Measurements from ENCODE around the gene UCP3.

Gene UCP3

GRCh38 chr11:74017631-74018030, 8.7 kb upstream of the UCP3 start:
- DNase-seq = no peak

DNA sequence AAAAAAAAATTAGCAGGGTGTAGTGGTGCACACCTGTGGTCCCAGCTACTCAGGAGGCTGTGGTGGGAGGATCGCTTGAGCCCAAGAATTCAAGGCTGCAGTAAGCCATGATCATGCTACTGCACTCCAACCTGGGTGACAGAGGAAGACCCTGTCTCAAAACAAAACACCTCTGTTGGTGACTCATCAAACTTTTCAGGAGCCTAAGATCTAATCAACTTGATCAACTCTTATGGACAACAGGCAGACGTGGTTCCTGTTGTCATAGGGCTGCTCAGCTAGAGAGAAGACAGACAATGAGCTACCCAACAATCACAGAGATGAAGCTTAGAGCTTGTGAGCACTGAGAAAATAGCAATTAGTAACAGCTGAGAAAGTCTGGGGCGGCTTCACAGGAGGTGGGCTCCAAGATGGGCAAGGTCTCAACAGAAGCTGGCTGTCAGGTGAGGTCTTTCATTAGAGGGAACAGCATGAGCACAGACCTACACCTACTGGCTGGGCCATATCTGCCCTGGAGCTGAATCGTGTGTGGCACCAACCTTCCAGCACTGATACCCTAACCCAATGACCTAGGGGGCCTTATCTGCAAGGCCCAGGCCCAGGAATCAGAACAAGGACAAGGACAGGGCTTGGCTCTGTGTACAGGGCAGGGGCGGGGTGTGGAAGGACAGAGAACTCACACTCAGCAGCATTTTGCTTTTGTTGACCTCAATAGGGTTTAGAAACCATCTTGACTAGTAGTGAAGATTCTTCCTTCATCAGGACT, 7.2 kb upstream of the UCP3 start:
- DNase-seq = no peak

GRCh38 chr11:74014880-74015279, 6.0 kb upstream of the UCP3 start:
- DNase-seq = no peak

DNA sequence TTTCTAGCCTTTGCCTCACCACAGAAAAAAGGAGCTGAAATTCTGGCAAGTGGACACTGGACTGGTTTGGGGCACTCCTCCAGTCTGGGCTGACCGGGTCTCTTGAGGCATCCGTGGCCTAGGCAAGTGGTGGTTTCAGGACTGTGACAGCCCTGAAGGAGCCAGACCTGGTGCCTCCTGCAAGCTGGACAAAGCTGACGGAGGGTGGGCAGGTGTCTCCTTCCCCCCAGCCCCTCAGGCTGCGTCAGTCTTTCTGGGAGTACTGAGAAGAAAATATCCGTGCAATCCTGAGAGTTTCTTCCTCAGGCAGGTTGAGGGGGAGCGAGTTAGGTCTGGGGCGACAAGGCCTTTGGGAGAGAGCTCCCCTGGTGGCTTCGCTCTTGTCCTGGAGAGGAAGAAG, 4.3 kb upstream of the UCP3 start:
- no peak for DNase-seq

- no peak for DNase-seq
These were observed 3.4 kb upstream of the UCP3 start for GRCh38 chr11:74012074-74012809.

- no peak for DNase-seq
These were observed 2.6 kb upstream of the UCP3 start for GRCh38 chr11:74011360-74012073.

DNA sequence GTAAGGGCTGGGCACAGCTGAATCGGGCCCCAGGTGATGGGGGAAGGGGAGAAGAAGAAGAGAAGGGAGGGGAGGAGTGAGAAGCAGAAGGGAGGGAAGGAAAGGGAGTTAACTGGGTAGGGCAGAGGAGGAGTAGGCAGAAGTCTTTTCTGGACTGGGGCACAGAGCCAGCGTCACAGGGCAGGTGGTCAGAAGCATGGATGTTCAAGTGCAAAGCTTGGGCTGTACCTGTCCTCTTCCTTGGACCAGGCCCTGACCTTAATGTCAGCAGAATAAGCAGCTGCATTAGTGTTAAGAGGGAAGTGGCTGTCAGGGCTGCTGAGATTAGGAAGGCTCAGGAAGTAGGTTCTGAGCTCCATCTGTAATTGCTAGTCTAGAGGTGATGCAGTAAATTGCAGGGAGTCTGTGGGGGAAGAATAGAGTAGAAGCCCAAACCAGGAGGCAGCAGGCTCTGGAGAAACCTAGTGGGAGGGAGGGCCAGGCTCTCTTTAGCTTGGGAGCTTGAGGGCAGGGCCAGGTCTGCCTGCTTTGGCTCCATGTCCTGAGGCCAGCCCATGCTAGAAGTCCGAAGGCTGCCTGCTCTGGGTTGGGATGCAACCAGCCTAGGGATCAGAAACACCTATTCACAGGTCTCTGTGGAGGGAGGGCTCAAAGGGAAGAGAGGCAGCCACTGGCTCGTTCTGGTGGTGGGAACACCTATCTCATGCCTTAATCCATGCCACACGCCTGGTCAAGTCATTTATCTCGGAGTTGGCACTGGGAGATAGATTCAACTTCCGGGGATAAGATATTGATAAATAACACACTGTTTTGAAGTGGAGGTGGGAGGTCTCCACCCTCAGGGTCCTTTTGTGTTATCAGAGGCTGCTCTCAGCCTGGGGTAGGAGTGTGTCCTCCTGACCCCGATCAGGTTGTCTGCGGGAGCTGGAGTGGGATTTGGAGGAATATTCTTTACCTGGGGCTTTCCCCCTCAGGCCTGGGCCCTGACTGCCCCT, 1.7 kb upstream of the UCP3 start:
- DNase-seq = peak; percentile 61

GRCh38 chr11:74009675-74010305, 905 bp upstream of the UCP3 start:
- no peak for DNase-seq

DNA sequence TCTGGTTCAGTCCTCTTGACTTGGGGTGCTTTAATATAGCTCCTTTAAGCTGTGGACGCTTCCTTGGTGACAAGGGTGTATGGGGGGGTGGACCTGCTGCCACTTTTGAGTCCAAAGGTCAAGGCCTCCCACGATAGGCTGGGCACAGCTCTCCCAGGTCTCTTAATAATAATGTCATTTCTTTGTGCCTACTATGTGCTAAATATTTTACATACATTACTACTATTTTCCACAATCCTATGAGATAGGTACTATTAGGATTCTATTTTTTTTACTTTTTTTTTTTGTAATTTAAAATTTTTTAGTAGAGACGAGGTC, 304 bp upstream of the UCP3 start:
- no peak for DNase-seq

GRCh38 chr11:74007691-74008372, 1.1 kb downstream of the UCP3 start:
- no peak for DNase-seq

DNA sequence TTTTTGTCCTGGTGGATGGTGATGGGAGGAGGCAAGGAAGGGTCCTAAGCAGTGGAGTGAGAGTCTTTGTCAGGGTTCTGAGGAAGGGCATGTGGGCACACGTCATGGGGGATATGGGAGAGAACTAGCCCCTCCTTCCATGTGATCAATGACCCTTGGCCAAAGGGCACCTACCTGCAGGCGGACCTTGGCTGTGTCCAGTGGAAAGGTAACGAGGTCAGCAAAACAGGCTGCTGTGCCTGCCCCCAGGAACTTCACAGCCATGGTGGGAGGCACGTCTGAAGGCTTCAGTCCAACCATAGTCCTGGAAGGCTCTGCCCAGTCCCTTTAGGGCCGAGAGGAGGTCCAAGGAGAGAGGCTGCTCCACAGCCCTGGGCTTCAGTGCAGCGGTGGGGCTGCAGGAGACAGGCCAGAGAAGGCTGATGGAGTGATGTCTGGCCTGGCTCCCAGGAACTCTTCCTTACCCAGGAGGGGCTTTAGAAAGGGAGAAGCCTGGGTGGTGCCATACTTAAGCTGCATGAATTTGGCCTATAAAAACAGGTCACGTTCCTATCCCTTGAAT, 2.1 kb downstream of the UCP3 start:
- DNase-seq = no peak

- no peak for DNase-seq
These were observed 3.0 kb downstream of the UCP3 start for GRCh38 chr11:74005721-74006517.

GRCh38 chr11:74004759-74005615, 3.9 kb downstream of the UCP3 start:
- DNase-seq = no peak

- no peak for DNase-seq
These were observed 4.7 kb downstream of the UCP3 start for GRCh38 chr11:74004046-74004695.

- DNase-seq = no peak
These were observed 6.1 kb downstream of the UCP3 start for GRCh38 chr11:74002832-74003231.

GRCh38 chr11:74001822-74002286, 7.0 kb downstream of the UCP3 start:
- DNase-seq = no peak

DNA sequence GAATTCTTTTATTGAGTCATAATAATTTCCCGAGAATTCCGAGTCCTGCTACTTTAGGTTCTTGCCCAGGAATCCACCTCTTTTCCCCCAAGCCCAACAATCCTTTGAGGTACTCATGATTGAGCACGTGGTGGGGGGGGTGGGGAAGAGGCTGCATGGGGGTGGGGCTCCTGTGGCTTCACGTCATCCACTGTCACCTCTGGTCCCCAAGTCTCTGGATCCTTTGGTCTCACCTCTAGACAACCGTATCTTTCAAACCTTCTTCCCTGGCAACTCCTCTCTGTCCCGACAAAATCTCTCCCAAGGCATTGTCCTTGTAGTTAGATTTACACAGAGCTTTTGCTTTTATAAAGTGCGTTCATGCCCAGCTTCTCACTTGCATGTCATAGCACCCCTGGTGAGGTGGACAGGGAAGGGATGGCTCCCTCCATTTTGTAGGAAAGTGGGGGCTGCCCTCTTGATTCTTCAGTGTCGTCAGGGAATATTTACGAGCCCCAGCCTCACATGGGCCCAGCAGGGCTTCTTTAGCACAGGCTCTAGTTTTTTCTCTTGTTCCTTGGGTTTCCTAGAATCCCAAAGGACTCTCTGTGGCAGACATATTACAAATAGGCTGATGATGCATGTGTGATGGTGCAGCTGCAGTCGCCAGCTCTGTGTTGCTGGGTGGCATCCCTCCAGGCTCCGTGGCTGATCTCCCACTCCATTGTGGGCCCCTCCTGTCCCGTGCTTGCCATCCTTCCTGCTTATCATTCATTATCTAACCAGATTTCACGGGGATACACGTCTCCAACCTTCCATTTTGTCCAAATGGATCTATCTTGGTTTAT, 8.4 kb downstream of the UCP3 start:
- DNase-seq = no peak

Data from NCI-H82 (cell line).